Psoas muscle (tissue), 8 donors: ENCODE data around the gene MANSC1. TPM values are rescaled to one million over a fixed set of nuclear protein-coding genes. Genes with fewer than 3 reads are reported as not detected.
"Not testable (repeated sequence)": the region's sequence is repeated elsewhere in the genome, so short reads cannot be mapped to it uniquely, and the experiment has no call there.

Experiments used
- ATAC-seq, 4 donors: fragments of 200-7000 bp; cut with Tn5 transposase; one replicate each; pipeline ENCODE4 v1.9.1; 2020; ENCODE audit warnings: moderate library complexity in 3 of 4, mild to moderate bottlenecking in 2 of 4
- DNase-seq, 2 donors: peaks; one replicate each; pipeline ENCODE4 v3.0.0-alpha.2; 2020
- H3K27ac ChIP-seq: fragments of 200-600 bp; one replicate; pipeline ENCODE4 v1.8.0; 2022
- H3K27me3 ChIP-seq, 3 donors: fragments of 200-600 bp in 1 of 3; one replicate each; pipeline versions ENCODE4 v1.6.1 to v1.8.0; 2013 to 2022; ENCODE audit warnings: low read length in 2 of 3, mild to moderate bottlenecking in 2 of 3, moderate library complexity in 1 of 3; ENCODE audit not compliant: insufficient read depth in 3 of 3
- H3K36me3 ChIP-seq, 2 donors: fragments of 200-600 bp in 1 of 2; one replicate each; pipeline versions ENCODE4 v1.6.1 to v1.8.0; 2013 to 2022; ENCODE audit warnings: low read depth in 1 of 2, mild to moderate bottlenecking in 1 of 2, moderate library complexity in 1 of 2; ENCODE audit not compliant: insufficient read depth in 1 of 2
- H3K4me1 ChIP-seq: fragments of 200-600 bp; one replicate; pipeline ENCODE4 v1.8.0; 2022
- H3K4me3 ChIP-seq: fragments of 200-600 bp; one replicate; pipeline ENCODE4 v1.8.0; 2022; ENCODE audit warnings: mild to moderate bottlenecking
- H3K9me3 ChIP-seq: fragments of 200-600 bp; one replicate; pipeline ENCODE4 v1.8.0; 2022
- CTCF ChIP-seq: fragments of 200-600 bp; IDR thresholded peaks from one replicate; pipeline ENCODE4 v1.8.0; 2022; ENCODE audit warnings: antibody characterized with exemption
- WGBS, 3 donors: extraction: QIAGEN DNeasy Blood & Tissue Kit; methylation state at CpG; one replicate each; pipeline versions ENCODE4 v1.1.6 to v1.1.7; 2013; 5-methylcytosine and 5-hydroxymethylcytosine counted together
- intact Hi-C, 2 donors: fragments of 100-400 bp; cut with DNase I; formaldehyde crosslinking; loops; one replicate each; pipeline versions ENCODE4 v1.11.0 to v1.14.2; 2022
- polyA plus RNA-seq, 3 donors: library from polyadenylated mRNA; stranded (reverse); fragments of 200-250 nt; gene quantifications; one replicate each; pipeline ENCODE4 v1.2.3, GENCODE V29; 2013
- total RNA-seq, 4 donors: library from RNA; stranded (reverse); fragmentation: NEBNext Ultra II Directional in 2 of 4; extraction: Animal tissue kit (Norgen Biotek cat#: 25700) in 2 of 4; gene quantifications; one replicate each; pipeline versions ENCODE4 v1.2.1 to v1.2.4, GENCODE V29; 2021 to 2023
- donor health status: healthy with polysubstance abuse.
- donor health status: DM: no; HTN: no; CAD: no; lungs with moderate emphysema.
- donor health status: Bipolar disorder and iron deficiency.
- donor health status: healthy.
- donor health status: DM: yes; HTN: yes; CAD: no.
- donor health status: DM: no; HTN: no; CAD: no.
- donor health status: DM: no; HTN: no; CAD: no.
- donor health status: DM: yes; HTN: yes; CAD: no.

Gene MANSC1
- total and polyA plus RNA-seq, 7 donors, result 2.2 to 3.6 (median 3.2) TPM

GRCh38 chr12:12323118-12323517 lies 26.9 kb downstream of the MANSC1 start:
- H3K9me3 ChIP-seq, result no peaks in the 10 kb centered on the region
- H3K27ac ChIP-seq, result no peak overlapping the region
- 40 to 74% (median 64%) methylated on average over 3 to 4 of the region's 4 CpGs for WGBS, 3 donors
- intact Hi-C loops, result no loop called here
- DNase-seq (no peak), ATAC-seq (no peak)
- no peak for TF ChIP-seq CTCF
- no peaks in the 10 kb centered on the region for H3K4me1 ChIP-seq
- H3K27me3 ChIP-seq, result no peaks in the 10 kb centered on the region
- no peaks in the 10 kb centered on the region for H3K36me3 ChIP-seq
- no peak overlapping the region for H3K4me3 ChIP-seq

- TF ChIP-seq CTCF, result no peak
- intact Hi-C loops, result no loop called here
- 46 to 57% (median 53%) methylated on average over 9 of the region's 9 CpGs for WGBS, 3 donors
- Histone ChIP-seq H3K27ac (no peak overlapping the region), H3K27me3 (no peaks in the 10 kb centered on the region), H3K36me3 (no peaks in the 10 kb centered on the region), H3K4me3 (peak overlapping the region; percentile 32), H3K9me3 (no peaks in the 10 kb centered on the region), H3K4me1 (no peaks in the 10 kb centered on the region)
- DNase-seq, result no peak
- no peak for ATAC-seq
Observed at GRCh38 chr12:12319451-12320183, 30.4 kb downstream of the MANSC1 start.

GRCh38 chr12:12315838-12316237 lies 34.2 kb downstream of the MANSC1 start:
- TF ChIP-seq CTCF, result no peak
- H3K27me3 ChIP-seq, result no peaks in the 10 kb centered on the region
- no peak overlapping the region for H3K27ac ChIP-seq
- DNase-seq, result no peak
- H3K36me3 ChIP-seq, result no peaks in the 10 kb centered on the region
- ATAC-seq, result no peak
- no peak overlapping the region for H3K4me3 ChIP-seq
- intact Hi-C loops, result no loop called here
- H3K4me1 ChIP-seq, result no peaks in the 10 kb centered on the region
- H3K9me3 ChIP-seq, result no peaks in the 10 kb centered on the region

GRCh38 chr12:12310695-12311094 lies 39.3 kb downstream of the MANSC1 start:
- intact Hi-C loops, H3K9me3 ChIP-seq, H3K27me3 ChIP-seq, DNase-seq, H3K4me3 ChIP-seq, H3K4me1 ChIP-seq, ATAC-seq, H3K27ac ChIP-seq, H3K36me3 ChIP-seq: not testable (repeated sequence)
- WGBS, 3 donors, result 89 to 91% (median 89%) methylated on average over 9 to 10 of the region's 10 CpGs

- ATAC-seq (no peak), DNase-seq (no peak)
- Histone ChIP-seq H3K36me3 (no peaks in the 10 kb centered on the region), H3K27ac (no peak overlapping the region), H3K27me3 (no peaks in the 10 kb centered on the region), H3K9me3 (no peaks in the 10 kb centered on the region), H3K4me1 (no peaks in the 10 kb centered on the region), H3K4me3 (no peak overlapping the region)
- 82 to 88% (median 85%) methylated on average over 7 of the region's 7 CpGs for WGBS, 3 donors
- TF ChIP-seq CTCF, result no peak
- intact Hi-C loops, result no loop called here
Observed at GRCh38 chr12:12305568-12306300, 44.3 kb downstream of the MANSC1 start.
